GM19193 (cell line): Measurements from ENCODE around the gene ALG14.

Experiments used
- POLR2A ChIP-seq: IDR thresholded peaks from 4 replicates; pipeline ENCODE4 v1.6.1; 2011; ENCODE audit not compliant: insufficient read depth, insufficient read length; ENCODE audit errors: extremely low read depth

ALG14 gene

GRCh38 chr1:95068956-95069709, 3.6 kb downstream of the ALG14 start:
- no peak for TF ChIP-seq POLR2A

- TF ChIP-seq POLR2A, result no peak
These were observed 5.2 kb downstream of the ALG14 start for GRCh38 chr1:95067568-95067967.

GRCh38 chr1:95067062-95067461, 5.7 kb downstream of the ALG14 start:
- TF ChIP-seq POLR2A, result no peak

- TF ChIP-seq POLR2A, result no peak
These were observed 11.2 kb downstream of the ALG14 start for GRCh38 chr1:95061445-95062006.

GRCh38 chr1:95058974-95059373, 13.8 kb downstream of the ALG14 start:
- TF ChIP-seq POLR2A, result no peak

GRCh38 chr1:95057351-95057750, 15.4 kb downstream of the ALG14 start:
- no peak for TF ChIP-seq POLR2A

- no peak for TF ChIP-seq POLR2A
These were observed 22.8 kb downstream of the ALG14 start for GRCh38 chr1:95049935-95050334.

- TF ChIP-seq POLR2A, result no peak
These were observed 24.4 kb downstream of the ALG14 start for GRCh38 chr1:95048317-95048716.

- no peak for TF ChIP-seq POLR2A
These were observed 26.4 kb downstream of the ALG14 start for GRCh38 chr1:95046359-95046758.

GRCh38 chr1:95043141-95043980, 29.4 kb downstream of the ALG14 start:
- TF ChIP-seq POLR2A, result no peak

- TF ChIP-seq POLR2A, result no peak
These were observed 30.5 kb downstream of the ALG14 start for GRCh38 chr1:95042286-95042685.

GRCh38 chr1:95041491-95042165, 31.1 kb downstream of the ALG14 start:
- no peak for TF ChIP-seq POLR2A

GRCh38 chr1:95040032-95040525, 32.7 kb downstream of the ALG14 start:
- TF ChIP-seq POLR2A, result no peak

- TF ChIP-seq POLR2A, result no peak
These were observed 33.3 kb downstream of the ALG14 start for GRCh38 chr1:95039360-95040031.
